Stimulated activated CD4-positive, alpha-beta T cell treated with anti-CD3 and anti-CD28 coated beads, Interleukin-1b, Interleukin-23, amount 100 ng/mL, for 24 hours (primary cell): ENCODE results near the gene SSTR5.
"Not testable (repeated sequence)": the region's sequence is repeated elsewhere in the genome, so short reads cannot be mapped to it uniquely, and the experiment has no call there.

Experiments used
- DNase-seq, 4 experiments: peaks; one replicate each; pipeline ENCODE4 v3.0.0-alpha.2; 2020; ENCODE audit warnings: low read depth in 4 of 4, low spot score in 1 of 4

SSTR5 gene

GRCh38 chr16:1072526-1073261 is at the start of gene SSTR5:
Gene SSTR5 (plus strand): TSS chr16:1072747. CDS start chr16:1078869, 6,122 bp downstream.
- DNase-seq, result no peak

- DNase-seq, result no peak
Observed at GRCh38 chr16:1024138-1024537, 48.4 kb upstream of the SSTR5 start.

- DNase-seq, result not testable (repeated sequence)
Observed at GRCh38 chr16:1025183-1025809, 47.3 kb upstream of the SSTR5 start.

GRCh38 chr16:1026057-1026783 is 46.3 kb upstream of the SSTR5 start:
- DNase-seq, result no peak

- no peak for DNase-seq
Observed at GRCh38 chr16:1026784-1027500, 45.6 kb upstream of the SSTR5 start.

GRCh38 chr16:1027501-1027815 is 45.1 kb upstream of the SSTR5 start:
- DNase-seq, result no peak

GRCh38 chr16:1028056-1028455 is 44.5 kb upstream of the SSTR5 start:
- no peak for DNase-seq

- no peak for DNase-seq
Observed at GRCh38 chr16:1028524-1029258, 43.9 kb upstream of the SSTR5 start.

GRCh38 chr16:1029259-1029545 is 43.3 kb upstream of the SSTR5 start:
- no peak for DNase-seq

- no peak for DNase-seq
Observed at GRCh38 chr16:1030473-1030901, 42.1 kb upstream of the SSTR5 start.

- DNase-seq, result no peak
Observed at GRCh38 chr16:1031666-1032065, 40.9 kb upstream of the SSTR5 start.

- no peak for DNase-seq
Observed at GRCh38 chr16:1032607-1033006, 39.9 kb upstream of the SSTR5 start.

GRCh38 chr16:1033128-1033679 is 39.3 kb upstream of the SSTR5 start:
- no peak for DNase-seq

- no peak for DNase-seq
Observed at GRCh38 chr16:1034230-1035065, 38.1 kb upstream of the SSTR5 start.

- no peak for DNase-seq
Observed at GRCh38 chr16:1035066-1035415, 37.5 kb upstream of the SSTR5 start.

GRCh38 chr16:1036166-1036565 is 36.4 kb upstream of the SSTR5 start:
- DNase-seq, result no peak

- DNase-seq, result no peak
Observed at GRCh38 chr16:1036726-1037393, 35.7 kb upstream of the SSTR5 start.

- no peak for DNase-seq
Observed at GRCh38 chr16:1037394-1038257, 34.9 kb upstream of the SSTR5 start.

GRCh38 chr16:1038932-1039331 is 33.6 kb upstream of the SSTR5 start:
- DNase-seq, result no peak
